KMS-11 (cell line): Measurements from ENCODE around the gene SCAP.

Experiments used
- H2AFZ ChIP-seq: fragments of 200-600 bp; sonication (generic); 2 replicates; pipeline ENCODE4 v1.6.1; 2016; ENCODE audit warnings: antibody characterized with exemption, mixed run types, low read depth
- H3K27ac ChIP-seq: fragments of 200-600 bp; sonication (generic); 2 replicates; pipeline ENCODE4 v1.6.1; 2016; ENCODE audit warnings: mild to moderate bottlenecking, mixed run types
- H3K27me3 ChIP-seq: fragments of 200-600 bp; sonication (generic); 2 replicates; pipeline ENCODE4 v1.6.1; 2017; ENCODE audit warnings: mild to moderate bottlenecking, low read depth, mixed run types, moderate library complexity; ENCODE audit not compliant: insufficient read depth
- H3K36me3 ChIP-seq: fragments of 200-600 bp; sonication (generic); 2 replicates; pipeline ENCODE4 v1.6.1; 2017; ENCODE audit warnings: mild to moderate bottlenecking, mixed run types; ENCODE audit not compliant: insufficient read depth
- H3K4me1 ChIP-seq: fragments of 200-600 bp; sonication (generic); 2 replicates; pipeline ENCODE4 v1.6.1; 2016; ENCODE audit warnings: mild to moderate bottlenecking, low read depth, mixed run types; ENCODE audit not compliant: poor library complexity, severe bottlenecking
- H3K4me2 ChIP-seq: fragments of 200-600 bp; sonication (generic); 2 replicates; pipeline ENCODE4 v1.7.0; 2016; ENCODE audit warnings: mild to moderate bottlenecking, mixed run types
- H3K4me3 ChIP-seq: fragments of 200-600 bp; sonication (generic); IDR thresholded peaks from 2 replicates; pipeline ENCODE4 v1.6.1; 2017; ENCODE audit warnings: low read depth, low read length, mixed read lengths; ENCODE audit not compliant: insufficient read depth
- H3K79me2 ChIP-seq: fragments of 200-600 bp; sonication (generic); 2 replicates; pipeline ENCODE4 v1.6.1; 2016; ENCODE audit warnings: low read depth, mixed run types; ENCODE audit not compliant: insufficient read depth
- H3K9ac ChIP-seq: fragments of 200-600 bp; sonication (generic); 2 replicates; pipeline ENCODE4 v1.6.1; 2016; ENCODE audit warnings: mild to moderate bottlenecking, mixed run types
- H4K20me1 ChIP-seq: fragments of 200-600 bp; sonication (generic); 2 replicates; pipeline ENCODE4 v1.6.1; 2016; ENCODE audit warnings: mild to moderate bottlenecking, mixed run types; ENCODE audit not compliant: insufficient read depth
- TF ChIP-seq, protein P1 (sequence below): fragments of 200-600 bp; sonication (generic); conservative IDR thresholded peaks from 2 replicates; pipeline ENCODE4 v1.6.1; 2017; ENCODE audit warnings: low read depth, mild to moderate bottlenecking, antibody characterized with exemption, low read length, moderate library complexity, mixed read lengths

The SCAP gene

DNA sequence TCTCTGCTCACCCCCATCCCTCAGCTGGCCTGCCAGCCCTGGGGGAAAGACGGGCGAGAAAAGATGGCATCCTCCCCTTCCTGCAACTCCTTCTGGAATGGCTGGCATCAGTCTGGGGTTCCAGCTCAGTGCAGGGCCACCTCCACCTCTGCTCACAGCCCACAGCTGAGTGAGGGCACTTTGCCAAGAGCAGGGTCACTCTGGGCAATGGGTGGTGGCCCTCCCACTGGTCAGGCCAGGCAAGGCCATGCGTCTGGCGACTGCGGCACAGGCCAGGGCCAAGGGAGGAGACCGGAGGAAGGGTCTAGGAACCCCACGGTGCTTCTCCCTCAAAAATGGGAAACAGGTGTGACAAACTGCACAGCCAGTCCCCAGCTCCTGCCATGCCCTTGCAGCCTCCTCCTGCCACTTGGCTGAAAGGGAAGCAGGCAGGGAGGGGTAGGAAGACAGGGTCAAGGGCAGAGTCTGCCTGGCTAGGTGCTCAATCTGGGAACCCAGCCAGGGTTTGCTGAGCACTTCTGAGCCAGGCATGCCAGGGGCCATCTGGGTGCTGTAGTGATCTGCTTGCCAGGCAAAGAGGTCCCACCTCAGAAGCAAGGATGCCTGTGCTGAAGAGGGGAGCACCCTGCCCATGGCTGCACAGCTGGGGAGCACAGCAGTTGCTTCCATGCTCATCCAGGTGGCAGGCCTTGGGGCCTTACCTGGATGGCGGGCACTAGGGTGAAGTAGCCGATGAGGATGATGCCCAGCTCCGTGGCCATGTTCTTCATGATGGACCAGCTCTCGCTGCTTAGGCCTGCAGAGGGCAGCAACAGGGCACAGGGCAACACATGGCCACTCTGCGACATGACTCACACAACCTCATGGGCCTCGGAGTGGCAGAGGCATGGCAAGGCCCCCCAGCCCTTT lies 53.7 kb downstream of the SCAP start:
- Histone ChIP-seq H3K4me1 (peaks cover 5% of the 10 kb centered on the region), H3K27me3 (no peaks in the 10 kb centered on the region), H4K20me1 (no peaks in the 10 kb centered on the region), H2AFZ (peak overlapping the region; percentile 41; the same call in 1 of the 2 replicates), H3K79me2 (no peaks in the 10 kb centered on the region), H3K4me2 (no peak overlapping the region), H3K9ac (no peak overlapping the region), H3K4me3 (no peak overlapping the region), H3K27ac (no peak overlapping the region), H3K36me3 (no peaks in the 10 kb centered on the region)
- TF ChIP-seq, protein P1, sequence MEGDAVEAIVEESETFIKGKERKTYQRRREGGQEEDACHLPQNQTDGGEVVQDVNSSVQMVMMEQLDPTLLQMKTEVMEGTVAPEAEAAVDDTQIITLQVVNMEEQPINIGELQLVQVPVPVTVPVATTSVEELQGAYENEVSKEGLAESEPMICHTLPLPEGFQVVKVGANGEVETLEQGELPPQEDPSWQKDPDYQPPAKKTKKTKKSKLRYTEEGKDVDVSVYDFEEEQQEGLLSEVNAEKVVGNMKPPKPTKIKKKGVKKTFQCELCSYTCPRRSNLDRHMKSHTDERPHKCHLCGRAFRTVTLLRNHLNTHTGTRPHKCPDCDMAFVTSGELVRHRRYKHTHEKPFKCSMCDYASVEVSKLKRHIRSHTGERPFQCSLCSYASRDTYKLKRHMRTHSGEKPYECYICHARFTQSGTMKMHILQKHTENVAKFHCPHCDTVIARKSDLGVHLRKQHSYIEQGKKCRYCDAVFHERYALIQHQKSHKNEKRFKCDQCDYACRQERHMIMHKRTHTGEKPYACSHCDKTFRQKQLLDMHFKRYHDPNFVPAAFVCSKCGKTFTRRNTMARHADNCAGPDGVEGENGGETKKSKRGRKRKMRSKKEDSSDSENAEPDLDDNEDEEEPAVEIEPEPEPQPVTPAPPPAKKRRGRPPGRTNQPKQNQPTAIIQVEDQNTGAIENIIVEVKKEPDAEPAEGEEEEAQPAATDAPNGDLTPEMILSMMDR, result no peak

DNA sequence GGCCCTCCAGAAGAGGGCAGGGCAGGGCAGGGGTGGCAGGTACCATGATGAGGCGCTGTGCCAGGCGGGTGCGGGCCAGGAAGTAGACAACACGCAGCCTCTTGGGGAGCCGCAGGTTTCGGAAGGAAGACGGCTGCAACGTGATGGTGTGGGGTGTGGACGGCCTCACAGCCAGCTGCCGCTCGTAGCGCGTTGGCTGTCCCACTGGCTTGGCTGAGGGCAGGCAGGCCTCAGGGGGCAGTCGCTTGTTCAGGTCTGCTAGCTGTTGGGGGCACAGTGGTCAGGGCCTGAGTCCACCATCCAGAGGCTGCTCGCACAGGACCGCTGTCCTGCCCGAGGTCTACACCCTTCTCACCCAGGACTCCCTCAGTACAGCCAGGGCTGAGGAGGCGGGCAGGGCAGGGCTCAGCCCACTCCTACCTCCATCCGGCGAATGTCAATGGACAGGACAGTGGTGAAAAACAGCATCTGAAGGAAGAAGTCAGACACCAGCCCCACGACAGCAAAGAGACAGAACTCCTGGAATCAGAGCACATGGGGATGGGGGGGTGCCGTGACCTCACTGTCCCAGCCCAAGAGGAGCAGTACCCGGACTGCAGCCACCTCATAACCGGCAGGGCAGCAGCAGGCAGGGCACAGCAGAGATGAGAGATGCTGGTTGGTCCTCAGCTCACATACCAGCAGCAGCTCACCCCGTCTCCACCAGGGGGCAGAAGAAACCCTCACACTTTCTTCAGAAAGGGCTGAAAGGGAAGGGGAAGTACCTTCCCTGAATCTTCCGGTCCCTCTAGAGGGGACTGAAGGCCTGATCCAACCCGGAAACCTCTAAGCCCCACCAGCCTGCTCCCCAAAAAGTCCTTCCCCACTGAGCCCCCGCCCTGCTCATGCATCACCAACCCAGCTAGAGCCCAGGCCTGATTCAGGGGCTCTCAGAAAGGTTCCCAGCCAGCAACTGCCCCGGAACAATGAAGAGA lies 54.9 kb downstream of the SCAP start:
- Histone ChIP-seq H3K4me2 (peak overlapping the region; percentile 36; the same call in 1 of the 2 replicates), H3K27ac (peak overlapping the region; percentile 44; the same call in 1 of the 2 replicates), H3K36me3 (no peaks in the 10 kb centered on the region), H4K20me1 (no peaks in the 10 kb centered on the region), H3K27me3 (no peaks in the 10 kb centered on the region), H3K9ac (peak overlapping the region; percentile 46; the same call in 1 of the 2 replicates), H3K4me1 (peaks cover 5% of the 10 kb centered on the region), H3K79me2 (no peaks in the 10 kb centered on the region), H2AFZ (peak overlapping the region; percentile 41; the same call in 1 of the 2 replicates), H3K4me3 (no peak overlapping the region)
- TF ChIP-seq, protein P1, result peak; percentile 72

DNA sequence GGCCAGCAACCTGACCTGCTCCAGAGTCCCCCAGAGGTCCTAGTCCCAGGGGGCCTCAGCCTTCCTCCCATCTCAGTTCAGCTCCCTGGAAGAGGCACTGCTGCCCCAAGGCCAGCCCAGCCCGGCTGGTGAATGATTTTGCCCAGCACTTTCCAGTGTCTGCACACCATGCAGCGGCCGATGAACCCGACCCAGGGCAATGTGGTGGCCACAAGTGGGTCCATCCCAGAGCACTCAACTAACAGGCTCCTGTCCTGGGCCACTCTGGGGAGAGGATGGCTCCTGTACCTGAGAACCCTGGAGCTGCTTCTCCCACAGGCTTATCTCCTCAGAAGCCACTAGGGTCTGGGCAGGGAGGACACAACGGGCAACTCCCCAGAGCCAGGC lies 55.7 kb downstream of the SCAP start:
- Histone ChIP-seq H3K4me1 (peaks cover 5% of the 10 kb centered on the region), H3K36me3 (no peaks in the 10 kb centered on the region)

More for the DNA sequence above, 55.7 kb downstream of the SCAP start:
- no peak overlapping the region for H3K27ac ChIP-seq
- no peak overlapping the region for H3K9ac ChIP-seq
- no peaks in the 10 kb centered on the region for H3K27me3 ChIP-seq
- H2AFZ ChIP-seq, result no peak overlapping the region
- no peak overlapping the region for H3K4me3 ChIP-seq
- no peak overlapping the region for H3K4me2 ChIP-seq
- H4K20me1 ChIP-seq, result no peaks in the 10 kb centered on the region
- TF ChIP-seq, protein P1, result no peak
- H3K79me2 ChIP-seq, result no peaks in the 10 kb centered on the region
